Uterus (tissue), 2 donors: ENCODE measurements around the gene VPS45.

Source experiments
- POLR2A ChIP-seq, 2 donors: fragments of 450-650 bp; IDR thresholded peaks; one replicate each; pipeline ENCODE4 v1.6.1; 2016; ENCODE audit warnings: antibody characterized with exemption in 2 of 2, mild to moderate bottlenecking in 1 of 2, moderate library complexity in 1 of 2
- TF ChIP-seq, protein P1 (sequence below), 4 experiments: fragments of 200-600 bp in 2 of 4; fragments of 450-650 bp in 2 of 4; sonication (generic) in 2 of 4; IDR thresholded peaks; one replicate each; pipeline ENCODE4 v1.5.1; 2016 to 2019; ENCODE audit warnings: antibody characterized with exemption in 4 of 4, mild to moderate bottlenecking in 2 of 4, moderate library complexity in 1 of 4

DNA sequence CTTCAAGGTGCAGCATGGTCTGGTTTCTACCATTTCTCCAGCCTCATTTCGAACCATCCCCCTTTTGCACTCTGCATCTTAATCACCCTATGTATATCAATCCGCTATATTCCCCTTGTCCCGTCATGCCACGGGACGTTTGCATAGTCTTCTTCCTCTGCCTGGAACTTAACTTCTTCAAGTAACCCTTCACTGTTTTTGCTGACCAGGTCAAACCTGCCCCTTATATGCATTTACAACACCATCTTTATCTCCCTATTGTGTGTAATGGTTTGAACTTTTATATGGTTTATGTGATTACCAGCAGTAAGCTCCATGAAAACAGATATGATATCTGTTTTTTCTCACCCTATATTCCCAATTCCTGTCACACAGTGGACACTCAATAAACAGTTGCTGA lies 2.3 kb downstream of the VPS45 start:
- TF ChIP-seq, protein P1, sequence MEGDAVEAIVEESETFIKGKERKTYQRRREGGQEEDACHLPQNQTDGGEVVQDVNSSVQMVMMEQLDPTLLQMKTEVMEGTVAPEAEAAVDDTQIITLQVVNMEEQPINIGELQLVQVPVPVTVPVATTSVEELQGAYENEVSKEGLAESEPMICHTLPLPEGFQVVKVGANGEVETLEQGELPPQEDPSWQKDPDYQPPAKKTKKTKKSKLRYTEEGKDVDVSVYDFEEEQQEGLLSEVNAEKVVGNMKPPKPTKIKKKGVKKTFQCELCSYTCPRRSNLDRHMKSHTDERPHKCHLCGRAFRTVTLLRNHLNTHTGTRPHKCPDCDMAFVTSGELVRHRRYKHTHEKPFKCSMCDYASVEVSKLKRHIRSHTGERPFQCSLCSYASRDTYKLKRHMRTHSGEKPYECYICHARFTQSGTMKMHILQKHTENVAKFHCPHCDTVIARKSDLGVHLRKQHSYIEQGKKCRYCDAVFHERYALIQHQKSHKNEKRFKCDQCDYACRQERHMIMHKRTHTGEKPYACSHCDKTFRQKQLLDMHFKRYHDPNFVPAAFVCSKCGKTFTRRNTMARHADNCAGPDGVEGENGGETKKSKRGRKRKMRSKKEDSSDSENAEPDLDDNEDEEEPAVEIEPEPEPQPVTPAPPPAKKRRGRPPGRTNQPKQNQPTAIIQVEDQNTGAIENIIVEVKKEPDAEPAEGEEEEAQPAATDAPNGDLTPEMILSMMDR (IDR thresholded peaks at IDR 0.05), result no peak
- no peak for TF ChIP-seq POLR2A (IDR thresholded peaks at IDR 0.05)
